Left lobe of liver (tissue), 2 donors: ENCODE measurements around the gene F2R. TPM values are rescaled to one million over a fixed set of nuclear protein-coding genes. Genes with fewer than 3 reads are reported as not detected.
"Not testable (repeated sequence)": the region's sequence is repeated elsewhere in the genome, so short reads cannot be mapped to it uniquely, and the experiment has no call there.

Experiments used
- ATAC-seq: fragments of 200-7000 bp; cut with Tn5 transposase; one replicate; pipeline ENCODE4 v1.9.1; 2020; ENCODE audit warnings: mild to moderate bottlenecking, moderate library complexity
- DNase-seq: peaks from one replicate; pipeline ENCODE4 v3.0.0-alpha.2; 2020; ENCODE audit warnings: low spot score
- total RNA-seq: library from RNA; stranded (reverse); gene quantifications from one replicate; pipeline ENCODE4 v1.2.1, GENCODE V29; 2021
- donor health status: DM: no; HTN: no; CAD: no; lungs with moderate emphysema.
- donor health status: DM: no; HTN: yes; CAD: no.

F2R gene
- total RNA-seq, 1 donor from 2014 or later, result 5.4 TPM

DNA sequence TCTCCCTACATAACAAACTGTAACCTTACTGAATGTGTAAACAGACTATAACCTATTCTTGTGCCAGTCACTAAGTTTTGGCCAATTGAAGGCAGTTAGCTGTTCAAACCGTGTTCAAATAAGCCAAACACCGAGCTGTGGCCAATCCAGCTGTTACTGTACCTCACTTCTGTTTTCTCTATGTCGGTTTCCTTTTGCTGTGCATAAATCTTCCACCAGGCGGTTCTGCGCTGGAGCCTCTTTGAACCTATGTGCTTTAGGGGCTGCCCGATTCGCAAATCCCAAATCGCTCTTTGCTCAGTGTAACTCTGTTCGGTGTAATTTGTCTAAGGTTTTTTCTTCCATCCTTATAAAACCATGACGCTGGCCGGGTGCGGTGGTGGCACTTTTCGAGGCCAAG lies 31.8 kb downstream of the F2R start:
- no peak for ATAC-seq
- DNase-seq, result no peak

DNA sequence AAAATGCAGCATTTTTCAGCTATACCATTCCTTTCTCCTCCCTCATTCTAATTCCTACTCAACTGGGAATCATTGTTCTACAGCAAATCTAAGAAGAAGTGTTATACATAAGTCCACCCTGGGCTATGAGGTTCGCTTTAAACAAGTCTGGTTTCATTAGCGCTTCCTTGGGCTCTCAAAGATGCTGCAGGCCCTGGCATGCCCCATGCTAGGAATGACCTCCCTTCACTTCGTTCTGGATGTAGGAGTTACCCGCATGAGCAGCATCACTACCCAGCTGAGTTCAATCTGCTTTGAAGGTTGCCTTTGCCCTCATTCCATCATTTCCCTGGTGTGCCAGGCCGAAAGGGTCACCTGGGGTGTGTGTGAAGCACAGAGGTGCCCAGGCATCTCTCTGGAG lies 35.4 kb downstream of the F2R start:
- DNase-seq (no peak), ATAC-seq (no peak)

DNA sequence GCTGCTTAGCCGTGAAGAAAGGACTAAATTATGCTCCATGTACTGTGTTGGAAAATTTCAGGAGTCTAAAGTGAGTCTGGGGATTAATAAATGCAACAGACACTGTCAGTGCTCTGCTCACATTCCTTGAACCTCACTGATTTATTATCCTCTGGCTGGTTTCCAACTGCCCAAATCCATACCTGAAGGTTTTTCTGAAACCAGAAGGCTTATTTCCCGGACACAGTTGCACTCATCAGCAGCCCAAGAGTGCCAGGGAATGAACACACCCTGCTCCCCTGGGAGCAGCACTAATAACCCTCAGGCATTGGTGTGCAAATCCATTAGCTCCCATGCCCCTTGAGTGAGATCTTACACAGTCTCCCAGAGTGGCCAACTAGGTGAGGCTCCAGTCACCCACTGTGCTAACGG lies 38.7 kb downstream of the F2R start:
- ATAC-seq (no peak), DNase-seq (no peak)

DNA sequence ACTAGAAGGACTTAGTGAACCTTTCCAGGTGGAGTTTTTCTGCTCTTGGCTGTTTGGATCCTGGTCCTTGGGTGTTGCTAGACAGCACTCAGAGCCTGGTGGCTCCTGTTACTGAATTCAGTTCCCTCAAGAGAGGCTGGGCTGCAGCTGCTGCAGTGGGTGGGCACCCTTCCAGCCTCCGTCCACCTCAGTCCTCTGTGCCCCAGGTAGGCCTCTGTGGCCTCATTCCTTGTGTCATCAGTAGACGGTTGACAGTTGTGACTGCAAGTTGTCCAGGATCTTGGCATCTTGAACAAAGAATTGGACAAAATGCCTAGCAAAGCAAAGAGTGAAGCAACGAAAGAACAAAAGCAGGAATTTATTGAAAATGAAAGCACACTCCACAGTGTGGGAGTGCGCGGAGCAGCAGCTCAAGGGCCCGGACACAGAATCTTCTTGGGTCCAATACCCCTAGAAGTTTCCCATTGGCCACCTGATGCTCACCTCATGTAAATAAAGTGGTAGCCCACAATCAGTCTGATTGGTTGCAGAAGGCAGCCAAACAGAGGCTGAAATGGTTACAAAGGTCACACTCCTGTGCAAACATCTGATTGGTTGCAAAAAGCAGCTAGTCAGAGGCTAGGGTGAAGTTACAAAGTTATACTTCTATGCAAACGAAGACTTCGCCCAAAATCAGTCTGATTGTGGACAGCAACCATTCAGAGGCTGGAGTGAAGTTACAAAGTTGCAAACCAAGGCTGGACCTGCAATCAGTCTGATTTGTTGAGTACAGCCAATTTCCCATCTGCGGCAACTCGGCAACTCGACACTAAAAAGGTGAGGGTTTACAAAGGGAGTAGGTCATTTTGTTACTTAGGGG lies 40.1 kb downstream of the F2R start:
- peak; percentile 75 for ATAC-seq
- no peak for DNase-seq

DNA sequence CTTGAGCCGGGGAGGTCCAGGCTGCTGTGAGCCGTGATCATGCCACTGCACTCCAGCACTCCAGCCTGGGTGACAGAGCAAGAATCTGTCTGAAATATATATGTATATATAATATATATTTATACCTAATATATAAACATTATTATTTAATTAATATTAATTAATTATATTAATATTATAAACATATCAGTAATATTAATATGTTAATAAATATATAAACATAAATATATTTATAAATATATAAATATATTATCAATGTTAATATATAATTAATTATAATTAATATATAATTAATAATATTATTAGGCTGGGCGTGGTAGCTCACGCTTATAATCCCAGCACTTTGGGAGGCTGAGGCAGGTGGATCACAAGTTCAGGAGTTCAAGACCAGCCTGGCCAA lies 41.1 kb downstream of the F2R start:
- no peak for DNase-seq
- ATAC-seq, result no peak

DNA sequence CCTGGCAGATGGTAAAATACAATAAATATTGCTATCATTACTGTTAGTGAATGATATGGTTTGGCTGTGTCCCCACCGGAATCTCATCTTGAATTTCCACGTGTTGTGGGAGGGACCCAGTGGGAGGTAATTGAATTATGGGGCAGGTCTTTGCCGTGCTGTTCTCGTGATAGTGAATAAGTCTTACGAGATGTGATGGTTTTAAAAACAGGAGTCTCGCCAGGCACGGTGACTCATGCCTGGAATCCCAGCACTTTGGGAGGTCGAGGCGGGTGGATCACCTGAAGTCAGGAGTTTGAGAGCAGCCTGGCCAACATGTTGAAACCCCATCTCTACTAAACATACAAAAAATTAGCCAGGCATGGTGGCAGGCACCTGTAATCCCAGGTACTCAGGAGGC lies 45.2 kb downstream of the F2R start:
- ATAC-seq, DNase-seq: not testable (repeated sequence)

DNA sequence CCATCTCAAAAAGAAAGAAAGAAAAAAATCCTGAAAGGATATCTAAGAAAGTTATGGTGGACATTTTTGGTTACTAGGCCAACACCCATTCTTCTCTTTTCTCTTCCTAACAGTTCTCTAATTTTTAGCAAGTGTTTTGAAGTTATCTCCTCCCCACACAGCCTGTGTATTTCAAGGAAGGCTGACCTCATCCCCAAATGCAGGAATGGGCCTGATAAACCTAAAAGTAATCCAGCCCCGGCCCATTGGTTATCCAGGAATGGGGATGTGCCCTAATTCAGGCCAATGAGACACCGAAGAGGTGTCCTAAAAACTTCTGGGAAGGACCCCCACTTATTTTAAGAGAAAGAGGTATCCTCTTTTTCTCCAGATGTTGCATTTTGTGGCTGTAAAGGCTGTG lies 46.6 kb downstream of the F2R start:
- DNase-seq, result no peak
- ATAC-seq, result no peak

DNA sequence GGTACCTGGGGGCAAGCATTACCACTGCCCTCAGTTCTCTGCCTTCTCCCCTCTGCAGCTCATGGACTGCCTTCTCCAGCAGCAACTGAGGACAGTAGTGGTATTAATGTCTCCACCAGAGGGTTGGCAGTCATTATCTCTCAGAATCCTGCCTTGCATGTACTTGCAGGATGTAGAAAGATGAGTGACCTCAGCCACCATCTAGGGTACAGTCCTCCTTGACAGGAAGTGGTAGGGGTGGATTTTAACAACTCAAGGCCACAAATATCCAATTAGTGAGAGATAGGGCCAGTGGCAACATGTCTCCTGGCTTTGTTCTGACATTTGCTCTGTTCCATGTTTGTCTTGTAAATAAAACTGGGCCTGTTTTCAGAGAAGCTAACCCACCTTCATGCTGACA lies 47.2 kb downstream of the F2R start:
- ATAC-seq (no peak), DNase-seq (no peak)

DNA sequence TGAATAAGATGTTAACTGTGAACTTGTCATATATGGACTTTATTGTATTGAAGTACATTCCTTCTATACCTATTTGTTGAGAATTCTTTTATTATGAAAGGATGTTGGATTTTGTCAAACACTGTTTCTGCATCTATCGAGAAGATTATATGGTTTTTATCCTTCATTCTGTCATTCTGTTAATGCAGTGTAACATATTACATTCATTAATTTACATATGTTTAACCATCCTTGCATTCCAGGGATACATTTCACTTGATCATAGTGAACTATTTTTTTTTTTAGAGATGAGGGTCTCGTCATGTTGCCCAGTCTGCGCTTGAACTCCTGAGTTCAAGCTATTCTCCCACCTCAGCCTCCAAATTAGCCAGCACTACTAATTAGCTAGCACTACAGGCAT lies 48.4 kb downstream of the F2R start:
- no peak for ATAC-seq
- no peak for DNase-seq

DNA sequence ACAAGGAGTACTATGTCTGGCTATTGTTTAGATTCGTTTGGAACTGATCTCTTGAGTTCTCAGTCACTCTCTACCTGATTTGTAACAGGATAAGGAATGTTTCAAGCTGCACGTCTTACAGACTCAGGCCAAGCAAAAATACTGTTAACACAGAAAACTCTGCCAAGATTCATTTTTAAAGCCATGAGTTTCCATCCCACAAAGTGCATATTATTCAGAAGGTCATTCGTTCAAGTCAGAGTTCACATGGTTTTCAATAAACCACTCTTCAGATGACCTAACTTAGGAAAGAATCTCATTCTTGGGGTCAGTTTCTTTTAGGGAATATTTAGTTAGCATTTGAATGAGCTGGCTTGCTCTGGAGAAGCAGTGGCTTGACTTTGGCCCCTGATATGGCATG lies 49.3 kb downstream of the F2R start:
- DNase-seq, result no peak

DNA sequence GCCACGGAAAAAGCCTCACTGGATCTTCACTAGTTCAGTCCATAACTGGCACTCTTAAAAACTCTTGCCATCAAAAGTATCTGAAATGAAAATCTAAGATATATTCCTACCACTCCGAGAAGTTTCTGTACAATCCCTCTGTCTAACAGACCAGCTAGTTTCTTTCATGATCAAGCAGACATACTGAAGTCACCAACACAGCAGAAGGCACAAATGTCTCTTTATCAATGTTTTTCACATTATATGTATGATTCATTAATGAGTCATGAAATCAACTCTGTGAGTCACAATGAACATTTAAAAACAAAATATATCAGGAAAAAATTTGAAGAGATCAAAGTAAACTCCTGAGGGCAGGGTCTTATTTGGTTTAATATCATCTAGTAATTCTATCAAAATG lies 50.8 kb downstream of the F2R start:
- ATAC-seq, result no peak
- DNase-seq, result no peak

More for the DNA sequence above, 49.3 kb downstream of the F2R start:
- no peak for ATAC-seq

DNA sequence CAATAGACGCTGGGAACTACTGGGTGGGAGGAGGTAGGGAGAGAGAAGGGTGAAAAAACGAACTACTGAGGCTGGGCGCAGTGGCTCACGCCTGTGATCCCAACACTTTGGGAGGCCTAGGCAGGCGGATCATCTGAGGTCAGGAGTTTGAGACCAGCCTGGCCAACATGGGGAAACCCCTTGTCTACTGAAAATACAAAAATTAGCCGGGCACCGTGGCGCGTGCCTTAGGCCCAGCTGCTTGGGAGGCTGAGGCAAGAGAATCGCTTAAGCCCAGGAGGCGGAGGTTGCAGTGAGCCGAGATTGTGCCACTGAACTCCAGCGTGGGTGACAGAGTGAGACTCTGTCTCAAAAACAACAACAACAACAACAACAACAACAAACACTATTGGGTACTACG lies 55.1 kb downstream of the F2R start:
- ATAC-seq, result not testable (repeated sequence)

DNA sequence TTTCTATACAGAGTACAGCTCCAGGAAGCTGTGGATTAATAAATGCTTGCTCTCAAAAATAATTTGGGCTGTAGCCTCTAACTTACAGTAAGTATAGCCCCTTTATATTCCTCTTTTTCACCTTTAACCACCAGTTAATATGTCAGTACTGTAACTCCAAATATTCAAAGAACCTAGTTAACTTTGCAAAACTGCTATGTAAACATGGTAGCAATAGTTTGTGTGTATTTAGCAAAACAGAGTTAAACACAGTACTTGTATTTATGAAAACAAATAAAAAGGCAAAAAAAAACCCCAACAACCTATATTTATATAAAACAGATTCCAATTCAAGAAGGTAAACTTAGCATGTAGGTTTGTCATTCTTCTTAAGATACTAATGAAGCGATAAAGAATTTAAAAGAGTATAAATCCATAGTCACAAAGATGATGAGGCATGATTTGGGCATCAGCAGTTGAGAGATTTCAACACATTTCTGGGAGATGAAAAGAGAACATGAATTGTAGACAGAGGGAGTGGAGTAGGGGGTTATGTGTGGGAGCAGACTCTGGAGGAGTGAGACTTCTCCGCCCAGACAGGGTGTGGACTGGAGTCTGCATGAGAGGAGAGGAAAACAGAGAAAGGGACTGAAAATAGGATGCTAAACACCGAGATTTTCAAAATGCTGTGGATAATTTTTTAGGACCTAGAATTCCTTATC lies 55.9 kb downstream of the F2R start:
- DNase-seq (no peak), ATAC-seq (no peak)

More for the DNA sequence above, 55.1 kb downstream of the F2R start:
- DNase-seq, result not testable (repeated sequence)

DNA sequence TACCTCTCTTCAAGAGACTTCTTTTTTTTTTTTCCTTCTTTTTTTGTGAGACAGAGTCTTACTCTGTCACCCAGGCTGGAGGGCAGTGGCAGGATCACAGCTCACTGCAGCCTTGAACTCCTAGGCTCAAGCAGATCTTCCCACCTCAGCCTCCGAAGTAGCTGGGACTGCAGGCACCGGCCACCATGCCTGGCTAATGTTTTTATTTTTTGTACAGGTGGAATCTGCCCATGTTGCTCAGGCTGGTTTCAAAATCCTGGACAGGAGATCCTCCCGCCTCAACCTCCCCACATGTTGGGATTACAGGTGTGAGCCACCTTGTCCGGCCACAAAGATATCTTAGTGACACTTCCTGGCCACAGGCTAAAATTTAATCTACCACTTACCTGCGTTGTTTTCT lies 60.0 kb downstream of the F2R start:
- ATAC-seq (no peak), DNase-seq (peak; percentile 11)

DNA sequence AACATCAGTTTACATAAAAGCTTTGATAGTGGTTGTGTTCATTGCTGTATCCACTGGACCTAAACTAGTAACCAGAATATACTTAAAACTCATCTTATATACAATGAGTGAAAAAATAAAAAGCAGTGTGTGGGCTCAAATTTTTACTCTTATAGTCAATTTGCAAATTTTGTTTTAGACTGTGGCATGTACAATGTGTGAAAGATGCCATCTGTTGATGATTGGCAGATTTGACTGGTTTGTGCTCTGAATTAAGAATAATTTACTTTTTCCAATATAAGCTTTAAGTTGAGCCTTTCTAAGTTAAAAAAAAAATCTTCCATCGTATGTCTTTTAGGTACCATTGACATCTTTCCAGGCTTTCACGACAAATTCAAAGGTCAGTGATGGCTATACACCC lies 60.5 kb downstream of the F2R start:
- no peak for ATAC-seq
- DNase-seq, result no peak

DNA sequence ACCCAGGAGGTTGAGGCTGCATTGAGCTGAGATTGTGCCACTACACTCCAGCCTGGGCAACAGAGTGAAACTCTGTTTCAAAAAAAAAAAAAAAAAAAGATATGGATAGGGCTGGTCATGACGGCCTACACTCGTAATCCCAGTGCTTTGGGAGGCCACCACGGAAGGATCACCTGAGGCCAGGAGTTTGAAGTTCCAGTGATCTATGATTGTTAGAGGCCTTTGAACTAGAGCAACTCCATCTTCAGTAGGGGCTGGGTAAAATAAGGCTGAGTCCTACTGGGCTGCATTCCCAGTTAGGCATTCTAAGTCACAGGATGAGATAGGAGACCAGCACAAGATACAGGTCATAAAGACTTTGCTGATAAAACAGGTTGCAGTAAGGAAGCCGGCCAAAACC lies 64.7 kb downstream of the F2R start:
- not testable (repeated sequence) for ATAC-seq, DNase-seq

DNA sequence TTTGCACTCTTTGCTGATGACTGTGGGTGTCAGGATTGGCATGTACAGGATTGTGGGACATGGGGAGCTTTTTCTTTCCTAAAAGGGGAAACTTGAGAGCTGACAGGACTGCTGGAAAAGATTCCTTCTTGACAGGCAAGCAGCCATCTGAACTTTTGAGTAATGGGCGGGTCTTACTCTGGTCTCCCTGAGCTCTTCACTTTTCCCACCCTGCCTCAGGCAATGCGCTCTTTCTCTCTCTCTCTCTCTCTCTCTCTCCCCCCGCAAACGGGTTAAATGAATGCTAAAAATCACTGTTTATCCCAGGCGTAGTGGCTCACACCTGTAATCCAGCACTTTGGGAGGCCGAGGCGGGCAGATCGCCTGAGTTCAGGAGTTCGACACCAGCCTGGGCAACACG lies 65.8 kb downstream of the F2R start:
- DNase-seq, result no peak
- no peak for ATAC-seq

DNA sequence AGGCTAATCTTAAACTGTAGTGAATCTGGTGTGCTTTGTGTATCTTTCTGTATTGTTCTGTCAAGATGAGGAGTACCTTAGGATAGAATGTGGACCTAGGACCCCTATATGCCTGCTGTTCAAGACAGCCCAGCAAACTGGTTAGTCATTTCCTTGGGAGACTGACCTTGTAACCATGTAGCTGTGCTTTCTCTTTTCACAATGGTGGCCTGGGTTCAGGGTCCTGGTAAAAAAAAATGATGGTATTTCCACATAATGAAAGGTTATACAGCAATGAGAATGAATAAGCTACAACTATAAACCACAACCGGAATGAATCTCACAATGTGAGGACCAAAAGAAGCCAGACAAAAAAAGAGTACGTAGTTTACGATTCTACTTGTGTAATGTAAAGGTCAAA lies 66.5 kb downstream of the F2R start:
- DNase-seq (no peak), ATAC-seq (no peak)
